Measurements from ENCODE around the gene SESN1.

The SESN1 gene

DNA sequence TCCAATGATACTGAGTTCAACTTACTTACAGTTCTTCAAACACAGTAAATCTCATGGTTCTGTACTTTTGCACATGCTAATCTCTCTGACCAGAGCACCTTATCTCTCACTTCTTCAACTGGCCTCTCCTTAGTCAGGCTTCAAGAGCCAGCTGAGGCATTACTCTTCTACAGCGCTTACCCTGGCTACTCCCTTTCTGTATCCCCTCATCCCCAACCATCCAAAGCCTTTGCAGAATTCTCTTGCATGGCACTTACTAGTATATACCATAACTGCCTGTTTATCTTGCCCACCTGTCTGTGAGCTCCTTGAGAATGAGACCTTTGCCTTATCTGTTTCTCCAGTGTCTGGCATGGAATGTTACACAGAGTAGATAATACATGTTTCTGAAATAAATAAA is 49.2 kb downstream of the SESN1 start:
- DNase-seq (ENCODE audit: extremely low read depth, low read depth), result no peak
- no peak overlapping the region for H3K4me3 ChIP-seq (replicated peaks; ENCODE audit: low read depth, low read length)
- TF ChIP-seq, protein P1, sequence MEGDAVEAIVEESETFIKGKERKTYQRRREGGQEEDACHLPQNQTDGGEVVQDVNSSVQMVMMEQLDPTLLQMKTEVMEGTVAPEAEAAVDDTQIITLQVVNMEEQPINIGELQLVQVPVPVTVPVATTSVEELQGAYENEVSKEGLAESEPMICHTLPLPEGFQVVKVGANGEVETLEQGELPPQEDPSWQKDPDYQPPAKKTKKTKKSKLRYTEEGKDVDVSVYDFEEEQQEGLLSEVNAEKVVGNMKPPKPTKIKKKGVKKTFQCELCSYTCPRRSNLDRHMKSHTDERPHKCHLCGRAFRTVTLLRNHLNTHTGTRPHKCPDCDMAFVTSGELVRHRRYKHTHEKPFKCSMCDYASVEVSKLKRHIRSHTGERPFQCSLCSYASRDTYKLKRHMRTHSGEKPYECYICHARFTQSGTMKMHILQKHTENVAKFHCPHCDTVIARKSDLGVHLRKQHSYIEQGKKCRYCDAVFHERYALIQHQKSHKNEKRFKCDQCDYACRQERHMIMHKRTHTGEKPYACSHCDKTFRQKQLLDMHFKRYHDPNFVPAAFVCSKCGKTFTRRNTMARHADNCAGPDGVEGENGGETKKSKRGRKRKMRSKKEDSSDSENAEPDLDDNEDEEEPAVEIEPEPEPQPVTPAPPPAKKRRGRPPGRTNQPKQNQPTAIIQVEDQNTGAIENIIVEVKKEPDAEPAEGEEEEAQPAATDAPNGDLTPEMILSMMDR (IDR thresholded peaks at IDR 0.05; ENCODE audit: low read depth, low read length, missing control alignments), result no peak

GRCh38 chr6:109039795-109040194 is 54.9 kb downstream of the SESN1 start:
- no peak for DNase-seq (ENCODE audit: extremely low read depth, low read depth)
- TF ChIP-seq, protein P1 (IDR thresholded peaks at IDR 0.05; ENCODE audit: low read depth, low read length, missing control alignments), result no peak
- no peak overlapping the region for H3K4me3 ChIP-seq (replicated peaks; ENCODE audit: low read depth, low read length)

GRCh38 chr6:109038837-109039398 is 55.7 kb downstream of the SESN1 start:
- H3K4me3 ChIP-seq (replicated peaks; ENCODE audit: low read depth, low read length), result no peak overlapping the region
- DNase-seq (ENCODE audit: extremely low read depth, low read depth), result no peak
- TF ChIP-seq, protein P1 (IDR thresholded peaks at IDR 0.05; ENCODE audit: low read depth, low read length, missing control alignments), result no peak

- no peak overlapping the region for H3K4me3 ChIP-seq (replicated peaks; ENCODE audit: low read depth, low read length)
- TF ChIP-seq, protein P1 (IDR thresholded peaks at IDR 0.05; ENCODE audit: low read depth, low read length, missing control alignments), result no peak
- DNase-seq (ENCODE audit: extremely low read depth, low read depth), result peak; percentile 17
Observed at GRCh38 chr6:109036574-109037294, 57.9 kb downstream of the SESN1 start.

GRCh38 chr6:109034526-109034925 is 60.1 kb downstream of the SESN1 start:
- DNase-seq (ENCODE audit: extremely low read depth, low read depth), result peak; percentile 48
- TF ChIP-seq, protein P1 (IDR thresholded peaks at IDR 0.05; ENCODE audit: low read depth, low read length, missing control alignments), result no peak
- no peak overlapping the region for H3K4me3 ChIP-seq (replicated peaks; ENCODE audit: low read depth, low read length)

GRCh38 chr6:109033655-109034054 is 61.0 kb downstream of the SESN1 start:
- TF ChIP-seq, protein P1 (IDR thresholded peaks at IDR 0.05; ENCODE audit: low read depth, low read length, missing control alignments), result no peak
- DNase-seq (ENCODE audit: extremely low read depth, low read depth), result no peak
- no peak overlapping the region for H3K4me3 ChIP-seq (replicated peaks; ENCODE audit: low read depth, low read length)
